Endothelial cell of umbilical vein (primary cell): ENCODE data around the gene RHEBL1. TPM values are rescaled to one million over a fixed set of nuclear protein-coding genes. Genes with fewer than 3 reads are reported as not detected.

Source experiments
- BruUV-seq: library from RNA; stranded (reverse); fragments of 400-500 nt; replicated peaks from 2 replicates; lab custom pipeline; 2021; lab: Mats Ljungman, UMichigan
- CTCF ChIA-PET: fragments of 300-600, 350-600 bp; sonication (Branson Sonifier 250); formaldehyde crosslinking; loops from one replicate; lab custom pipeline; 2021; ENCODE audit warnings: antibody characterized with exemption, inconsistent platforms; lab: Charles Lee
- POLR2A ChIA-PET: fragments of 300-600, 350-600 bp; sonication (Branson Sonifier 250); formaldehyde crosslinking; loops from one replicate; lab custom pipeline; 2021; ENCODE audit warnings: antibody characterized with exemption, inconsistent platforms; lab: Charles Lee
- DNase-seq: peaks from one replicate; pipeline ENCODE4 v3.0.0-alpha.2; 2011; ENCODE audit warnings: low read depth, low spot score
- FAIRE-seq: peaks from 2 replicates; lab custom pipeline; 2011; peaks lifted over from hg19 to GRCh38; lab: Jason Lieb, UNC
- H2AFZ ChIP-seq: 2 replicates; pipeline ENCODE4 v1.6.0; 2012; ENCODE audit warnings: low read depth, low read length, control low read depth, inconsistent platforms
- H3K27ac ChIP-seq: 2 replicates; pipeline ENCODE4 v1.5.1; 2011; ENCODE audit warnings: low read depth, mild to moderate bottlenecking, control low read depth, low read length, moderate library complexity; ENCODE audit not compliant: insufficient read depth
- H3K27me3 ChIP-seq, 2 experiments: 2 replicates each; pipeline versions ENCODE4 v1.6.0 to v1.6.1; 2011; ENCODE audit warnings: low read length in 2 of 2, mixed read lengths in 1 of 2; ENCODE audit not compliant: control insufficient read depth in 2 of 2, insufficient read depth in 2 of 2
- H3K36me3 ChIP-seq, 2 experiments: 2 replicates in 1 of 2; 3 replicates in 1 of 2; pipeline ENCODE4 v1.5.1; 2011; ENCODE audit warnings: low read length in 2 of 2, mild to moderate bottlenecking in 1 of 2, moderate library complexity in 1 of 2; ENCODE audit not compliant: control insufficient read depth in 2 of 2, insufficient read depth in 2 of 2; ENCODE audit errors: extremely low read depth in 1 of 2
- H3K4me1 ChIP-seq: 3 replicates; pipeline ENCODE4 v1.5.1; 2011; ENCODE audit warnings: mild to moderate bottlenecking, low read length; ENCODE audit not compliant: control insufficient read depth, insufficient read depth; ENCODE audit errors: extremely low read depth
- H3K4me2 ChIP-seq: 2 replicates; pipeline ENCODE4 v1.6.1; 2011; ENCODE audit warnings: low read length, control low read depth, mixed read lengths; ENCODE audit not compliant: insufficient read depth
- H3K4me3 ChIP-seq, 3 experiments: fragments of 200-600 bp in 1 of 3; sonication (generic), shearing (Covaris generic) in 1 of 3; replicated peaks in 1 of 3; 2 replicates each; pipeline ENCODE4 v1.5.1; 2011 to 2016; ENCODE audit warnings: control low read depth in 3 of 3, low read length in 3 of 3, mild to moderate bottlenecking in 2 of 3, inconsistent platforms in 1 of 3, low read depth in 1 of 3, moderate library complexity in 1 of 3; ENCODE audit not compliant: insufficient read depth in 1 of 3
- H3K79me2 ChIP-seq: 2 replicates; pipeline ENCODE4 v1.6.0; 2012; ENCODE audit warnings: low read length, inconsistent platforms; ENCODE audit not compliant: control insufficient read depth, insufficient read depth
- H3K9ac ChIP-seq: replicated peaks from 2 replicates; pipeline ENCODE3; 2011; ENCODE audit warnings: low read length, control low read depth; ENCODE audit not compliant: insufficient read depth; ENCODE audit errors: extremely low read depth
- H3K9me1 ChIP-seq: replicated peaks from 3 replicates; pipeline ENCODE4 v1.6.0; 2011; ENCODE audit warnings: mild to moderate bottlenecking, low read length; ENCODE audit not compliant: control insufficient read depth, insufficient read depth; ENCODE audit errors: extremely low read depth
- H3K9me3 ChIP-seq: replicated peaks from 2 replicates; pipeline ENCODE4 v1.5.1; 2012; ENCODE audit warnings: low read length, inconsistent platforms; ENCODE audit not compliant: control insufficient read depth, insufficient read depth
- H4K20me1 ChIP-seq: replicated peaks from 2 replicates; pipeline ENCODE3; 2011; ENCODE audit warnings: mild to moderate bottlenecking, low read length; ENCODE audit not compliant: control insufficient read depth, insufficient read depth; ENCODE audit errors: extremely low read depth
- CTCF ChIP-seq, 2 donors: IDR thresholded peaks; 1 replicate in 1 of 2; 2 replicates in 1 of 2; pipeline ENCODE4 v1.5.1; 2011; ENCODE audit warnings: low read length in 2 of 2, mild to moderate bottlenecking in 2 of 2, moderate library complexity in 2 of 2, control low read depth in 1 of 2, inconsistent platforms in 1 of 2, low read depth in 1 of 2; ENCODE audit not compliant: insufficient read depth in 1 of 2; ENCODE audit errors: extremely low read depth in 1 of 2
- EZH2 ChIP-seq: IDR thresholded peaks from 2 replicates; pipeline ENCODE4 v1.6.1; 2012; ENCODE audit warnings: borderline replicate concordance, low read depth, mild to moderate bottlenecking, moderate library complexity, low read length, inconsistent platforms; ENCODE audit not compliant: severe bottlenecking
- FOS ChIP-seq: IDR thresholded peaks from 2 replicates; pipeline ENCODE4 v1.6.1; 2011; ENCODE audit warnings: mild to moderate bottlenecking, low read length, moderate library complexity, borderline replicate concordance; ENCODE audit not compliant: insufficient read depth
- GATA2 ChIP-seq: IDR thresholded peaks from 2 replicates; pipeline ENCODE4 v1.7.0; 2011; ENCODE audit warnings: low read depth, mild to moderate bottlenecking, moderate library complexity, mixed read lengths, low read length; ENCODE audit not compliant: insufficient read length, insufficient read depth
- JUN ChIP-seq: IDR thresholded peaks from 2 replicates; pipeline ENCODE4 v1.6.1; 2011; ENCODE audit warnings: borderline replicate concordance, low read depth; ENCODE audit not compliant: insufficient read length, insufficient read depth
- MAX ChIP-seq: IDR thresholded peaks from 2 replicates; pipeline ENCODE4 v1.6.1; 2011; ENCODE audit not compliant: insufficient read depth, insufficient read length
- MYC ChIP-seq: IDR thresholded peaks from one replicate; pipeline ENCODE4 v1.6.1; 2011; ENCODE audit warnings: mild to moderate bottlenecking, low read depth, low read length
- POLR2A ChIP-seq: IDR thresholded peaks from 2 replicates; pipeline ENCODE4 v1.6.1; 2012; ENCODE audit warnings: low read depth, mild to moderate bottlenecking, control low read depth, low read length
- POLR2AphosphoS5 ChIP-seq: IDR thresholded peaks from 2 replicates; pipeline ENCODE4 v1.6.1; 2012; ENCODE audit warnings: low read depth, mild to moderate bottlenecking, control low read depth, low read length, moderate library complexity; ENCODE audit not compliant: insufficient read depth
- dilution Hi-C: fragments of 300-500 bp; cut with MboI; formaldehyde crosslinking; loops from one replicate; pipeline ENCODE4 v1.15.0; 2019; ENCODE audit warnings: low sequenced_read_pairs; ENCODE audit not compliant: extremely low pct_ligation_motif_present
- intact Hi-C: fragments of 100-400 bp; cut with micrococcal nuclease; formaldehyde crosslinking; loops from one replicate; pipeline ENCODE4 v1.10.0; 2022
- polyA plus RNA-seq, 4 experiments: library from polyadenylated mRNA; depleted of rRNA in 3 of 4; stranded (reverse) in 3 of 4; unstranded in 1 of 4; fragments of >200 nt; gene quantifications; 2 replicates each; pipeline versions ENCODE4 v1.2.1 to v1.2.3, GENCODE V29; 2011 to 2012; ENCODE audit warnings: missing spikeins in 1 of 4
- total RNA-seq: library from RNA; stranded (reverse); gene quantifications from 2 replicates; pipeline ENCODE4 v1.2.3, GENCODE V29; 2021

The RHEBL1 gene
- total and polyA plus RNA-seq, 2 donors (not counting 3 experiments of a cell fraction or from before 2014, with no cell fraction given) = 2.6 to 2.7 TPM

DNA sequence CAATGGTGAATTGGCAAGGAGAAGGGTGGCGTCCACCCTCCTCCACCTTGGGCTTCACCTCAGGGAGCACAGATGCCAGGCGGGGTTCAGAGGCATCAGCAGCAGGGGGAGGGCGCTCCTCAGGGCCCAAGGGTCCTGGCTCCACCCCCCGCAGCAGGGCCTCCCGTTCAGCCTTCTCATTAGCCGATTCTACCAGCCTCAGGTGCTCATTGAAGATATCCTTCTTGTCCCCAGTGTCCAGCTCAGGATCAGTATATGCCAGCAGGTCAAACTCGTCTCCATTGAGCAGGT lies 31.9 kb downstream of the RHEBL1 start:
- intact Hi-C loops (no loop called here), dilution Hi-C loops (no loop called here)
- Histone ChIP-seq H3K9me3 (no peaks in the 10 kb centered on the region), H3K9ac (no peak overlapping the region), H3K4me3 (no peak overlapping the region), H2AFZ (no peak overlapping the region), H3K27me3 (no peaks in the 10 kb centered on the region), H4K20me1 (no peaks in the 10 kb centered on the region), H3K27ac (no peak overlapping the region), H3K36me3 (peaks cover 44 to 77% of the 10 kb centered on the region in 2 experiments), H3K9me1 (no peaks in the 10 kb centered on the region), H3K79me2 (no peaks in the 10 kb centered on the region), H3K4me2 (no peak overlapping the region), H3K4me1 (no peaks in the 10 kb centered on the region)
- TF ChIP-seq GATA2 (no peak), POLR2AphosphoS5 (no peak), FOS (no peak), EZH2 (no peak), JUN (no peak), MAX (no peak), CTCF (IDR thresholded peaks at IDR 0.05; ENCODE audit: extremely low read depth in 1 of 2, insufficient read depth in 1 of 2, low read depth in 1 of 2, low read length in 2 of 2) (no peak), MYC (no peak), POLR2A (no peak)
- POLR2A ChIA-PET = interaction anchor here (1.4 kb wide), 1 partner anchor 93 kb away, joined by 3 read pairs; the partner anchor contains the start of gene TUBA1B
- CTCF ChIA-PET = interaction anchor here (1.4 kb wide), 1 partner anchor 83 kb away, joined by 3 read pairs; no protein-coding TSS in a partner anchor
- BruUV-seq = no TSS peak
- DNase-seq = no peak
- no peak for FAIRE-seq
